A673 (cell line): ENCODE results near the gene POLE. TPM values are rescaled to one million over a fixed set of nuclear protein-coding genes. Genes with fewer than 3 reads are reported as not detected.

Source experiments
- BruUV-seq: library from RNA; stranded (reverse); fragments of 400-500 nt; replicated peaks from 2 replicates; lab custom pipeline; 2021; lab: Mats Ljungman, UMichigan
- CTCF ChIA-PET: fragments of 300-600 bp; sonication (Branson Sonifier 250); formaldehyde crosslinking; loops from one replicate; lab custom pipeline; 2022; ENCODE audit warnings: antibody characterized with exemption; lab: Charles Lee
- POLR2A ChIA-PET: fragments of 300-600 bp; sonication (Branson Sonifier 250); formaldehyde crosslinking; loops from one replicate; lab custom pipeline; 2022; ENCODE audit warnings: antibody characterized with exemption; ENCODE audit not compliant: low non-redundant PET; lab: Charles Lee
- DNase-seq: peaks from one replicate; pipeline ENCODE4 v3.0.0-alpha.2; 2015; ENCODE audit warnings: low spot score
- H3K27ac ChIP-seq: fragments of 200-600 bp; sonication (generic); 2 replicates; pipeline ENCODE4 v1.5.1; 2016; ENCODE audit warnings: mixed run types, low read depth, mild to moderate bottlenecking, mixed read lengths, antibody characterized with exemption, low read length; ENCODE audit not compliant: poor library complexity, severe bottlenecking
- H3K27me3 ChIP-seq: fragments of 200-600 bp; sonication (generic); replicated peaks from 2 replicates; pipeline ENCODE4 v1.6.1; 2017; ENCODE audit warnings: mixed run types, low read depth, mild to moderate bottlenecking, mixed read lengths, antibody characterized with exemption, low read length; ENCODE audit not compliant: insufficient read depth, poor library complexity
- H3K36me3 ChIP-seq: fragments of 200-600 bp; sonication (generic); 2 replicates; pipeline ENCODE4 v1.6.1; 2016; ENCODE audit warnings: mixed run types, mild to moderate bottlenecking, mixed read lengths, antibody characterized with exemption, low read length; ENCODE audit not compliant: insufficient read depth, poor library complexity, severe bottlenecking
- H3K4me1 ChIP-seq: fragments of 200-600 bp; sonication (generic); 2 replicates; pipeline ENCODE4 v1.6.1; 2017; ENCODE audit warnings: mixed run types, mild to moderate bottlenecking, mixed read lengths, antibody characterized with exemption, low read length; ENCODE audit not compliant: insufficient read depth, poor library complexity, severe bottlenecking
- H3K4me3 ChIP-seq: fragments of 200-600 bp; sonication (generic); 2 replicates; pipeline ENCODE4 v1.5.1; 2016; ENCODE audit warnings: low read depth, mixed run types, mild to moderate bottlenecking, mixed read lengths, low read length; ENCODE audit not compliant: poor library complexity, severe bottlenecking
- H3K9me3 ChIP-seq: fragments of 200-600 bp; sonication (generic); 2 replicates; pipeline ENCODE4 v1.6.1; 2016; ENCODE audit warnings: mixed run types, low read depth, mild to moderate bottlenecking, mixed read lengths, antibody characterized with exemption, low read length; ENCODE audit not compliant: poor library complexity, severe bottlenecking
- EZH2 ChIP-seq: fragments of 200-600 bp; sonication (generic); IDR thresholded peaks from 2 replicates; pipeline ENCODE4 v1.6.1; 2017; ENCODE audit warnings: borderline replicate concordance, low read depth, mild to moderate bottlenecking, mixed read lengths, antibody characterized with exemption, low read length; ENCODE audit not compliant: poor library complexity, severe bottlenecking
- intact Hi-C: fragments of 100-400 bp; cut with micrococcal nuclease; formaldehyde crosslinking; loops from one replicate; pipeline ENCODE4 v1.10.0; 2022; ENCODE audit not compliant: unreplicated experiment
- microRNA-seq: library from miRNA; unstranded; fragments of <30 nt; microRNA quantifications from one replicate; pipeline ENCODE4 v1.2.0, GENCODE V29; 2021
- total RNA-seq: library from RNA; stranded (reverse); gene quantifications from 2 replicates; pipeline ENCODE4 v1.2.3, GENCODE V29; 2021
- TF ChIP-seq, protein P1 (sequence below): fragments of 300-800, 200-600 bp; sonication (generic); conservative IDR thresholded peaks from 2 replicates; pipeline ENCODE4 v1.5.1; 2017; ENCODE audit warnings: low read depth, mild to moderate bottlenecking, antibody characterized with exemption, low read length, moderate library complexity, mixed read lengths

POLE gene
- total RNA-seq, 1 experiment from 2014 or later, result 239 TPM

DNA sequence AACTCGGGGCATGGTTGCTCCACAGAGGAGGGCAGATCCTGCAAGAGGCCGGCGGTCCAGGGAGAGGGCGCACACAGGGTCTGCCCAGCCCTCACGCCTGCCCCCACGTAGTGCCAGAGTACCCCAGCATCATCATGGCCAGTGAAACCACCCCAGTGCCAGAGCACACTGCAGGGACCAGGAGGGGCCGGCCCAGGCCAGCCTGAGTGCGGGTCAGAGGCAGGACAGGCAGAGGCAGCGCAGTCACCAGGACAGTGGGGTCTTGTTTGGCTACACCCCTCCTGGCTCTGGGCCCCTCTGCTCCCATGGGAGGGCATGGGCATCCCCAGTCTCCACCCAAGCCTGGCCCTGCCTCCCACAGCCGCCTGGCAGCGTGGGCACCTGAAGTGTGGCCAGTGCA, 111.5 kb downstream of the POLE start:
- Histone ChIP-seq H3K4me3 (no peak overlapping the region), H3K36me3 (peaks cover 42% of the 10 kb centered on the region), H3K27me3 (no peaks in the 10 kb centered on the region), H3K9me3 (no peaks in the 10 kb centered on the region), H3K27ac (no peak overlapping the region), H3K4me1 (no peaks in the 10 kb centered on the region)
- ChIA-PET CTCF (no interaction called here), POLR2A (no interaction called here)
- no peak for DNase-seq
- no peak for TF ChIP-seq EZH2
- TF ChIP-seq, protein P1, sequence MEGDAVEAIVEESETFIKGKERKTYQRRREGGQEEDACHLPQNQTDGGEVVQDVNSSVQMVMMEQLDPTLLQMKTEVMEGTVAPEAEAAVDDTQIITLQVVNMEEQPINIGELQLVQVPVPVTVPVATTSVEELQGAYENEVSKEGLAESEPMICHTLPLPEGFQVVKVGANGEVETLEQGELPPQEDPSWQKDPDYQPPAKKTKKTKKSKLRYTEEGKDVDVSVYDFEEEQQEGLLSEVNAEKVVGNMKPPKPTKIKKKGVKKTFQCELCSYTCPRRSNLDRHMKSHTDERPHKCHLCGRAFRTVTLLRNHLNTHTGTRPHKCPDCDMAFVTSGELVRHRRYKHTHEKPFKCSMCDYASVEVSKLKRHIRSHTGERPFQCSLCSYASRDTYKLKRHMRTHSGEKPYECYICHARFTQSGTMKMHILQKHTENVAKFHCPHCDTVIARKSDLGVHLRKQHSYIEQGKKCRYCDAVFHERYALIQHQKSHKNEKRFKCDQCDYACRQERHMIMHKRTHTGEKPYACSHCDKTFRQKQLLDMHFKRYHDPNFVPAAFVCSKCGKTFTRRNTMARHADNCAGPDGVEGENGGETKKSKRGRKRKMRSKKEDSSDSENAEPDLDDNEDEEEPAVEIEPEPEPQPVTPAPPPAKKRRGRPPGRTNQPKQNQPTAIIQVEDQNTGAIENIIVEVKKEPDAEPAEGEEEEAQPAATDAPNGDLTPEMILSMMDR, result no peak
- BruUV-seq, result no TSS peak
- intact Hi-C loops, result no loop called here

DNA sequence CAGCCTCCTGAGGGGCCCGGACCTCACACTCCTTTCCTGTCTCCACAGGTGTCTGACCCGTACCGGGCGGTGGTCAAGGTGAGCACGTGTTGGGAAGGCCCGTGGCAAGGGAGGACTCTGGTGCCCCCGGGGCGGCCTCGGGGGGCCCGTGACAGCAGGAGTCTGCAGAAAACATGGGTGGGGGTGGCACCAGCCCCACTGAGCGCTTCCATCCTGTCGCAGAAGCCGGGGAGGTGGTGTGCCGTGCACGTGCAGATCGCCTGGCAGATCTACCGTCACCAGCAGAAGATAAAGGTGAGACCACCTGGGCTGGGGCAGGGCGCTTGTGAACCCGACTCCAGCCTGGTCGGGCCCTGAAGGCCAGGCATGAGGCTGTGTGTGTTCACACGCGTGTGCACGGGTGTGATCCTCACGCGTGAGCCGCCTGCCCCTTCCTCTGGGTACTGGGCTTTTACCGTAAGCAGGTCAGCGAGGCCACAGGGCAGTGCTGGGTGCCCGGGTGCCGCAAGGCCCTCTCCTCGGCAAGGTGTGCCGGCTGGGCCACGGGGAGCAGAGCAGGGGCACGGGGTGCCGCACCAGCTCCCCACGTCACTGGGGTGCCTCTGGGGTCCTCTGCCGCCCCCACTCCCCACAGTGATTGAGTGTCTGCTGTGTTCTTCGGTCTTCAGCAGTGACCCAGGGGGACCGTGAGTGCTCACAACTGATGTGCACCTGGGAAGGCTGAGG, 112.7 kb downstream of the POLE start:
- no peak overlapping the region for H3K27ac ChIP-seq
- H3K4me1 ChIP-seq, result no peaks in the 10 kb centered on the region
- CTCF ChIA-PET, result no interaction called here
- H3K9me3 ChIP-seq, result no peaks in the 10 kb centered on the region
- TF ChIP-seq EZH2, result no peak
- TF ChIP-seq, protein P1, result no peak
- no peak for DNase-seq
- intact Hi-C loops, result no loop called here
- H3K27me3 ChIP-seq, result no peaks in the 10 kb centered on the region
- H3K36me3 ChIP-seq, result peaks cover 48% of the 10 kb centered on the region
- POLR2A ChIA-PET, result no interaction called here
- no peak overlapping the region for H3K4me3 ChIP-seq
- BruUV-seq, result no TSS peak

Small RNA genes lying within 50 kb of the gene (microRNA-seq; reads per million reads assigned to microRNA genes)
- gene MIR6763, result 6.7 reads per million, percentile 22 among the genes with 10 or more reads in this experiment

Other genes starting within 250 kb of the POLE start
- 111 and 130 TPM in 2 replicates for gene FBRSL1, start 197.2 kb downstream of the POLE start, total RNA-seq
- gene LRCOL1, start 76.8 kb downstream of the POLE start, total RNA-seq, result not detected in 2 replicates
- gene P2RX2, start 68.6 kb downstream of the POLE start, total RNA-seq, result 0.17 TPM in 1 of 2 replicates, not detected in the other
- 52.2 and 52.6 TPM in 2 replicates for gene PXMP2, start 245 bp upstream of the POLE start, total RNA-seq
- gene PGAM5, start 23.5 kb upstream of the POLE start, total RNA-seq, result 108 and 121 TPM in 2 replicates
- gene ANKLE2, start 74.5 kb upstream of the POLE start, total RNA-seq, result 103 and 107 TPM in 2 replicates
- 54.5 and 58.4 TPM in 2 replicates for gene GOLGA3, start 141.5 kb upstream of the POLE start, total RNA-seq
- gene CHFR, start 200.3 kb upstream of the POLE start, total RNA-seq, result 39.2 and 44.9 TPM in 2 replicates